CD4-positive, alpha-beta T cell treated with Interleukin-2 at 100 ng/mL for 4 hours (primary cell): Measurements from ENCODE around the gene SH2B3.
A peak's percentile ranks its signal among the peaks of the same experiment; 100 is the strongest.
"Not testable (repeated sequence)": the region's sequence is repeated elsewhere in the genome, so short reads cannot be mapped to it uniquely, and the experiment has no call there.

Experiments
- DNase-seq: peaks from one replicate; pipeline ENCODE4 v3.0.0-alpha.2; 2020; ENCODE audit warnings: low spot score

Gene SH2B3

DNA sequence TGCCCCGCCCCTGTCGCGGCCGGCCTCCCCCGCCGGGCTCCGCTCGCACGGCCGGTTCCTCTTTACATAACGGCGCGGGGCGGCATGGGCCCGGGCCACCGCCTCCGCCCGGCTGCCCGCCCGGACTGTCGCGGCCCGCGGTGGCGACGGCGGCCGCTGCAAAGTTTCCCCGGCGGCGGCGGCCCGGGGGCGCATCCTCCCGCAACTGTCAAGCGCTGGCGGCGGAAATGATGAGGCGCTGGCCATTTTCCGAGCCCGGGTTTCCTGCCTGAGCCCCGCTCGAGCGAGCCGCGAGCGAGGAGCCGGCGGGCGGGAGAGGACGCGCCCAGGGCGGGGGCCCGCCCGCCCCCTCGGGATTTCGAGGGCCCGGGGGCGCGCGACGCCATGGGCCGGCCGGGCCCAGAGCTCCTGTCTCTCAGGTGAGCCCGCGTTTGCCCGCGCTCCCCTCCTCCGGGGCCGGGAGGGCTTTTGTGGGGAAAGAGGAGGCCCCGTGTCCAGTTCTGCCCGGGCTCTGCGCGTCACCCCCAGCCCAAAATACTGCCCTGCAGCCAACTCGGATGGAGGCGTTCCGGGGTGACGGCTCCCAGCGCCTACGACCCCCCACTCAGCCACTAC, at the start of gene SH2B3:
Gene SH2B3, plus strand, starts transcription at position 65 of the 615 bp plus-strand sequence. CDS start 12,223 bp downstream, outside the sequence.
- peak; percentile 74 for DNase-seq

- DNase-seq: no peak
Measured at GRCh38 chr12:111359231-111359913, 46.4 kb upstream of the SH2B3 start.

- DNase-seq: no peak
Measured at GRCh38 chr12:111359914-111360276, 45.8 kb upstream of the SH2B3 start.

GRCh38 chr12:111360325-111360930, 45.3 kb upstream of the SH2B3 start:
- no peak for DNase-seq

DNA sequence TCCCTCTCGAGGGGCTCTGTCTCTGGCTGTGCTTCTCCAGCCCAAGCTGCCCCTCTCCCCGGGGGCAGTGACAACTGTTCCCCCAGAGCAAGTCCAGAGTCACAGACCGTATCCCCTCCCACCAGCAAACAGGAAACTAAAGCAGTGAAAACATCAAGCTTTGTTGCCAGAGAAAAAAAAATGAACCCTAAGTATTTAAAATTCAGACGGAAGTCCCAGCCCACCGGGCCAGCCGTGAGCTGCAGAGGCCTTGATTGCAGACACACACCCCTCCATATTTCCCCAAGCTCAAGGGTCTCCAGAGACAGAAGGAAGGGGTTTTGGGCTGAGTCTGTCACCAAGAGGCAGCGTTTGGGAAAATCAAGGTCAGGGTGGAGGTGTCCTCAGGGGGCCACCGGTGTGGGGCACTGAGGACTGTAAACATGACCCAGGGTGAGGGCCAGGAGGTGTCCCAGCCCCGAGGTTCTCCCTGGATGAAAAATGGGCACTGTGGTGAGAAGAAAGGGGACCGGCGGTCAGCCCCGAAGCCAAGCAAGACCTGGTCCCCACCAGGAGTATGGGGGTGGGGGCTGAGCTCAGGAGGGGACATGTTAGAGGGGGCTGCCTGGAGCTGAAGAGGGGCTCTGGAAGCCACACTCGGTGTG, 44.5 kb upstream of the SH2B3 start:
- DNase-seq: no peak

DNA sequence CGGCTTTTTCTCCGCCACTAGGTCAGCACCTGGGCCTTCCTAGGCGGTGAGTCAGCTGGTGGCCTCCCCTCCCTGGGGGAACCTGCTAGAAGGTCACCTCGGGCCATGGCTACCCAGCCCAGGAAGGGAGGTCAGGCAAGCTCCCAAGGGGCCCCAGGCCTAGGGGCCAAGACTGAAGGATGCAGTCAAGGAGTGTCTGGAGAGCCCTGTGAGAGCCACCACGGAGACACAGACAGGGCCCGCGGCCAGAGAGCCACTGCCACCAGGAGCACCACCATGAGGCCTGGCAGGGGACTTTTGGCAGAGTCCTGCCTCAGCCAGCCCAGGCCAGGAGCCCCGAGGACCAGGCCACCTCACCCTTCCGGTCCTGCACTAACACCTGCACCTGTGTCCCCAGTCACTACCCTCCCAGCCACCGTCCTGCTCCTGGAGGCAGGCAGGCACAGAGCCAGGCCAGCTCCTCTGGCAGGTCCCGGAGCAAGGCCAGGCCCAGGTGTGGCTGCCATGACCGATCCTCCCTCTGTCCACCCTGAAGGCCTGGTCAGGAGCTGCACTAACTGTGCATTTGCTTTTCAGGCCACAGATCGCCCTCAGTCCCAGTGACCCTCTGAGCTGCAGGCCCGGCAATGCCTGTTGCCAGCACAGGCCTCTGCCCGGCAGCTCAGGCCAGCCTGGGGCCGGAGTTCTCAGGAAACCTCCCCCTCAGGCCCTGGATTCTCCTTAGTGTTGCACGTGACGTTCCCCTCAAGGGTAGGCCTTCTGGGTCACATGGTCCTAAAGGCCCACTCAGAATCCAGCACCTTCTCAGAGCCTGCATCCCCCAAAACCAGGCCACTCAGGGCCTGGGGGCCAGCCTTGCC, 43.8 kb upstream of the SH2B3 start:
- DNase-seq: no peak

DNA sequence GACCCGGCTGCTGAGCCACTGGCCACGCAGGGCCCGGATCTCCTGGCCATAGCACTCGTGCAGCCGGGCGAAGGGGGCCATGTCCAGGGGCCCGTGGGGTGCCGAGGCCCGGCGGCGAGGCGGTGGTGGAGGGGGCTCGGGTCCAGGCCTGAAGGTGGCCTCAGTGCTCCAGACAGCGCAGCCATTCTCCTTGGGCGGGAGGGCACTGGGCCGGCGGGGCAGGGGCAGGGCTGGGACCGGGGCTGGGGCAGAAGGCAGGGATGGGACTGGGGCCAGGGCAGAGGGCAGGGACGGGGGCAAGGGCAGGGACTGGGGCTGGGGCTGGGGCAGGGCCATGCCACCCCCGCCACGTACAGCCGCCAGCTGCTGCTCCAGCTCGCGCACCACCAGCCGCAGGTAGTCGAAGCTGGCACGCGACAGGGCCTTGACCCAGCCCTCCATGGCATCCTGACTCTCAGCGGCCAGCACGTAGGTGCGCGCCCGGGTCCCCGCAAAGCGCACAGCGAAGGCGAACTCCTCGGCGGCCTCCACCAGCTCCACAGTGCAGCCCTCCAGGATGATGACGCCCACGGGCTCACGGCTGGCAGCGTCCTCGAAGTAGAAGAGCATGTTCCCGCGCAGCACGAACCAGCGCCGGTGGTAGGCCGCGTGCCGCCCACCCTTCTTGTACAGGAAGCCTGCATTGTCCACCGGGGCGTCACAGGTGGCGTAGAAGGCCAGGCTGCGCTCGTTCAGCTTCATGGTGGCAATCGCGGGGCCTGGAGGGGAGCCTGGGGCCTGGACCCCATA, 42.8 kb upstream of the SH2B3 start:
- DNase-seq: no peak

DNA sequence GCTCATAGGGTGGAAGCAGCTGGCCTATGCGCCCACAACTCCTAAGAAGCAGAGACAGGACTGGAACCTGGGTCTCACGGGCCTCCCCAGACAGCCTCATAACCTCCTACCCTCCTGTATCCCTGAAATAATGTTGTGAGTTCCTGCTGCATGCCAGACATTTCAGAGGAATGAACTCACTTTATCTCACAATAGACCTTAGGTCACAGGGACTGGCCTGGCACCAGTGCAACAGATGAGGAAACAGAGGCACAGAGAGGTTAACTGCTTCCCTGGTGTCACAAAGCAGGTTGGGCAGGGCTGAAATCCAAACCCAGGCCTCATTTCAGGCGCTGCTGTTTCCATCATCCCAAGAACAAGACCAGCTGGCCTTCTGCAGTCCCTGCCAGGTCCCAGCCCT, 42.1 kb upstream of the SH2B3 start:
- DNase-seq: no peak

DNA sequence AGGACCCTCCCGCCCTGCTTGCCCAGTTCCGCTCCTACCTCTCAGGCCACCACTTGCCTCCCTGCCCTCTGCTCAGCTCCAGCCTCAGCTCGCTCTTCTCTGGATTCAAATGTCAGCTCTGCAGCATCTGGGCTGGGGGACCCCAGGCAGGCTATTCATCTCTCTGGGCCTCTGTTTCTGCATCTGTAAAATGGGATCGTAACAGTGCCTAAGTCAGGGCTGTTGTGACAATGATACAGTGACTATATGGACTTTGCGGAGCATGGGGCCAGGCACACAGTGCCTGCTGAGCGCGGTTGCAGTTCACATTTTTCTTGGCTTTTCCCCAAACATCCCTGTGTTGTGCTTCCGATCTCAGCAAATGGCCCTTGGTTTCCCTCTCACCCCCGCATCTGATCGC, 39.6 kb upstream of the SH2B3 start:
- DNase-seq: no peak

DNA sequence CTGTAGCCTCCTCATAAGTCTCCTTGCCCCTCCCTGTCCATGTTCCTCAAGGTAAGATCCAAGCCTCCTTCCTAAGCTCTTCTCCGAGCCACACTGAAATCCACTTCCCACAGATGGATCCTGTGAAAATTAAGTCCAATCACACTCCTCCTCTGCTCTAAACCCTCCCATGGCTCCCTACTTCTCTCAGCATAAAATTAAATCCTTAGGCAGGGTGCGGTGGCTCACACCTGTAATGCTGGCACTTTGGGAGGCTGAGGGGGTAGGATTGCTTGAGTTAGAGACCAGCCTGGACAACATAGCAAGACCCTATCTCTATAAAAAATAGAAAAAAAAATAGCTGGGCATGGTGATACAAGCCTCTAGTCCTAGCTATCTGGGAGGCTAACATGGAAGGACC, 39.1 kb upstream of the SH2B3 start:
- DNase-seq: no peak

- no peak for DNase-seq
Measured at GRCh38 chr12:111367661-111368221, 38.0 kb upstream of the SH2B3 start.

GRCh38 chr12:111368291-111368787, 37.4 kb upstream of the SH2B3 start:
- no peak for DNase-seq

DNA sequence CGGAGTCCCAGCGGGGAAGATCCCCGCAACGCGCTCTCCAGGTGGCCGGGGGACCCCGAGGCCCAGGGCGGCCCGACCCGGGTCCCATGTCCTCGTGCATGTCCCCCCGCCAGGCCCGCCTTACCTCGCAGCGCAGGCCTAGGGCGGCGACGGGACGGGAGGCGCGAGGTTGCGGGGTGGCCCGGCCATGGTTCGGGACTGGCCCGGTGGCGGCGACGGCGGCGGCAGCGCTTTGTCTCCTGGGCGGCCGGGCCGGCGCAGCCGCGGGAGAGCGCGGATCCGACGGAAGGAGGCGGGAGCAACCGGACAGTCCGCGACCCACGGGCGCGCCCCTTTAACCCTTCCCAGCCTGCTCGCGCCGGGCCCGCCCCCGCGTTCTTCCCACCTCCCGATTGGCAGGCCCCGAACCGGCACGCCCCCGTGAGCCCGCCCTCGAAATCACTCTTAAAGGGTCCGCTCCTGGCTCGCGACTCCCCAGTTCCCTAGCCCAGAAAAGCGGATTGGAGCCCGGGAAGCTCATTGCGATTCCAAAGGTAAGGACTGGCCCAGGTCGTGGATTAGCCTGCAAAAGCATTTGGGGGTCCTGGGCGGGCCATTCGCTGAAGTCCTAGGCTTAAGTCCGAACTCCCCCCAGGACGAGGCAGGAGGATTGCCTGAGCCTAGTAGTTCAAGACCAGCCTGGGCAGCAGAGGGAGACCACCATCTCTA, 36.8 kb upstream of the SH2B3 start, which contains the start of gene PHETA1:
Gene PHETA1, minus strand, starts transcription at position 308 of the 708 bp plus-strand sequence. CDS start 5,668 bp downstream, outside the sequence.
- DNase-seq: peak; percentile 76

DNA sequence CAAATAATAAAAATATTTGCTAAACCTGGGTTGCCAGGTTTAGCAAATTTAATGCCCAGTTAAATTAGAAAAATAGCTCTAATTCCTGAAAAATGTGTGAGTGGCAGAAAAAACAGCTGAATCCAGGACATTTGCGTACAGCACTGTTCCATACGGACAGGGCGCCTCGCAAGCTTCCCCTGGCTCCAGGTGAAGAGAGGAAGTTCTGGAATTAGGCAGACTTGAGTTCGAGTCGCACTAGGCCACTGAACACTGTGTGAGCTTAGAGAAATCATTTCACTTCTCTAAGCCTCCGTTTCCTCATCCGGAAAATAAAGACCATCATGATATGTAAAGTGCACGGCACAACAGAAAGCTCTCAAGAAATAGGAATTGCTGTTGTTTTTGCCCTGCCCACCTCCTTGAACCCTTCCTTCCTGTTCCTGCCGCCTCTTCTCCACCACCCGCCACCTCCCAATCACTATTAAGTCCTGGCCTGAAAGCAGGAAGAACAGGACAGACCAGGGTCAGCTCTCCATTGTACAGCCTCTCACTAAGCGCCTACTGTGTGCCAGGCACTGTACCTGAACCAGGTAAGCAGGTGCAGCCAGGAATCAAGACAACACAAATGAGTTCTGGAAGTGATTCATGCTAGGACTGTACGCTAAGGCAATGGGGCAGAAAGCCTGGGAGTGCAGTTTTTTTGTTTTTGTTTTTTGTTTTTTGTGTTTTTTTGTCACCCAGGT, 36.1 kb upstream of the SH2B3 start:
- DNase-seq: no peak

GRCh38 chr12:111373231-111373630, 32.5 kb upstream of the SH2B3 start:
- DNase-seq: not testable (repeated sequence)

- DNase-seq: no peak
Measured at GRCh38 chr12:111377440-111377839, 28.3 kb upstream of the SH2B3 start.

DNA sequence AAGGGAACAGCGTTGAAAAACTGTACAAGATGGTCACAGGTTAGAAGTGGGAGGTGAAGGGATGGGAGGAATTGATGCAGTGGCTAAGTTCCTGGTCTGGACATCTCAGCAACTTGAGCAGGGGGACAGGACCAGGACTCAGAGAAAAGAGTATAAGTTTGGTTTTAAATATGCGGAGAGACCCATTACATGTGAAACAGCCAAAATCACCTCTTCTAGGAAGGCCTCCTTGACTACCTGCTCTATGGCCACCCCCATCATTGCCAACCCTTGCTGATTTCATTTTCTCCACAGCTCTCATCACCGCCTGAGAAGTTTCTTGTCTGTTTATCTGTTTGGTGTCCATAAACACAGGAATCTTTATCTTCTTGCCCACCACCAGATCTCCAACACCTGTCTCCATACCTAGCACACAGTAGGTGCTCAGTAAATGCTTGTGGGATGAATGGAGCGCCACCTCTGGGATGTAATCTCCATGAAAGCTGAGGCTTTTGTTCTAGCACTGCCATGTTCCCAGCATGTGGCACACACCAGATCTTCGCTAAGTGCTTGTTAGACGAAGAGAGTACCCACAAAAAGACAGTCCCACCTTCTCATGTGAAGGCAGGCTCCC, 25.7 kb upstream of the SH2B3 start:
- no peak for DNase-seq

- no peak for DNase-seq
Measured at GRCh38 chr12:111384596-111384995, 21.1 kb upstream of the SH2B3 start.

GRCh38 chr12:111386885-111387284, 18.8 kb upstream of the SH2B3 start:
- no peak for DNase-seq
